Keratinocyte (primary cell): ENCODE data around the gene ERLEC1. TPM values are rescaled to one million over a fixed set of nuclear protein-coding genes. Genes with fewer than 3 reads are reported as not detected.

Experiments
- DNase-seq: peaks from one replicate; pipeline ENCODE4 v3.0.0-alpha.2; 2011; ENCODE audit warnings: low read depth, missing footprints, low spot score
- FAIRE-seq: peaks from 2 replicates; lab custom pipeline; 2011; peaks lifted over from hg19 to GRCh38; lab: Jason Lieb, UNC
- H2AFZ ChIP-seq: 2 replicates; pipeline ENCODE4 v1.6.0; 2012; ENCODE audit warnings: low read length, control low read depth, inconsistent platforms; ENCODE audit not compliant: control insufficient read depth
- H3K27ac ChIP-seq: 2 replicates; pipeline ENCODE4 v1.5.1; 2011; ENCODE audit warnings: low read length; ENCODE audit not compliant: control insufficient read depth, insufficient read depth
- H3K27me3 ChIP-seq: 3 replicates; pipeline ENCODE4 v1.6.0; 2011; ENCODE audit warnings: low read length; ENCODE audit not compliant: control insufficient read depth, insufficient read depth; ENCODE audit errors: extremely low read depth
- H3K36me3 ChIP-seq, 2 experiments: 2 replicates in 1 of 2; 3 replicates in 1 of 2; pipeline ENCODE4 v1.5.1; 2011; ENCODE audit warnings: low read length in 2 of 2, mild to moderate bottlenecking in 1 of 2; ENCODE audit not compliant: control insufficient read depth in 2 of 2, insufficient read depth in 2 of 2; ENCODE audit errors: extremely low read depth in 1 of 2
- H3K4me1 ChIP-seq: 3 replicates; pipeline ENCODE4 v1.5.1; 2011; ENCODE audit warnings: low read length; ENCODE audit not compliant: control insufficient read depth, insufficient read depth; ENCODE audit errors: extremely low read depth
- H3K4me2 ChIP-seq: 3 replicates; pipeline ENCODE4 v1.6.0; 2011; ENCODE audit warnings: low read depth, low read length; ENCODE audit not compliant: control insufficient read depth, insufficient read depth; ENCODE audit errors: extremely low read depth
- H3K4me3 ChIP-seq, 3 experiments: fragments of 200-600 bp in 1 of 3; sonication (generic) in 1 of 3; 2 replicates in 2 of 3; 3 replicates in 1 of 3; pipeline ENCODE4 v1.5.1; 2011 to 2016; ENCODE audit warnings: low read length in 3 of 3, mild to moderate bottlenecking in 3 of 3, control low read depth in 2 of 3, inconsistent platforms in 1 of 3, low read depth in 1 of 3, mixed read lengths in 1 of 3, mixed run types in 1 of 3, moderate library complexity in 1 of 3; ENCODE audit not compliant: control insufficient read depth in 2 of 3, insufficient read depth in 2 of 3; ENCODE audit errors: extremely low read depth in 1 of 3
- H3K79me2 ChIP-seq: 2 replicates; pipeline ENCODE4 v1.6.0; 2012; ENCODE audit warnings: low read length; ENCODE audit not compliant: control insufficient read depth, insufficient read depth
- H3K9ac ChIP-seq: 3 replicates; pipeline ENCODE4 v1.6.0; 2011; ENCODE audit warnings: low read length; ENCODE audit not compliant: control insufficient read depth, insufficient read depth; ENCODE audit errors: extremely low read depth
- H3K9me1 ChIP-seq: 3 replicates; pipeline ENCODE4 v1.6.0; 2011; ENCODE audit warnings: low read length; ENCODE audit not compliant: control insufficient read depth, insufficient read depth; ENCODE audit errors: extremely low read depth
- H3K9me3 ChIP-seq: 2 replicates; pipeline ENCODE4 v1.5.1; 2012; ENCODE audit warnings: low read depth, low read length; ENCODE audit not compliant: control insufficient read depth
- H4K20me1 ChIP-seq: 3 replicates; pipeline ENCODE4 v1.6.0; 2011; ENCODE audit warnings: low read length; ENCODE audit not compliant: control insufficient read depth, insufficient read depth; ENCODE audit errors: extremely low read depth
- EZH2 ChIP-seq: IDR thresholded peaks from one replicate; pipeline ENCODE4 v1.6.1; 2012; ENCODE audit warnings: inconsistent platforms, mild to moderate bottlenecking, low read length, moderate library complexity
- dilution Hi-C: fragments of 300-500 bp; cut with MboI; formaldehyde crosslinking; loops from one replicate; pipeline ENCODE4 v1.7.0; 2020; ENCODE audit warnings: low sequenced_read_pairs; ENCODE audit not compliant: extremely low pct_ligation_motif_present
- polyA plus RNA-seq, 5 experiments: library from polyadenylated mRNA; depleted of rRNA in 3 of 5; stranded (reverse) in 3 of 5; stranded (forward) in 1 of 5; unstranded in 1 of 5; fragments of >200 nt; gene quantifications; 1 replicate in 1 of 5; 2 replicates in 3 of 5; 3 replicates in 1 of 5; pipeline versions ENCODE4 v1.2.1 to v1.2.3, GENCODE V29; 2011 to 2012; ENCODE audit warnings: missing spikeins in 2 of 5, low read depth in 1 of 5, low replicate concordance in 1 of 5
- TF ChIP-seq, protein P1 (sequence below), 3 experiments: IDR thresholded peaks in 1 of 3; conservative IDR thresholded peaks in 1 of 3; optimal IDR thresholded peaks in 1 of 3; 2 replicates in 2 of 3; 3 replicates in 1 of 3; pipeline versions ENCODE3 to v1.5.1; 2011; ENCODE audit warnings: low read length in 3 of 3, mild to moderate bottlenecking in 3 of 3, moderate library complexity in 2 of 3, control low read depth in 1 of 3, inconsistent platforms in 1 of 3; ENCODE audit not compliant: insufficient read depth in 2 of 3; ENCODE audit errors: extremely low read depth in 1 of 3

The ERLEC1 gene
- polyA plus RNA-seq, 1 donor (not counting 4 experiments of a cell fraction or from before 2014, with no cell fraction given): 35.6 TPM

DNA sequence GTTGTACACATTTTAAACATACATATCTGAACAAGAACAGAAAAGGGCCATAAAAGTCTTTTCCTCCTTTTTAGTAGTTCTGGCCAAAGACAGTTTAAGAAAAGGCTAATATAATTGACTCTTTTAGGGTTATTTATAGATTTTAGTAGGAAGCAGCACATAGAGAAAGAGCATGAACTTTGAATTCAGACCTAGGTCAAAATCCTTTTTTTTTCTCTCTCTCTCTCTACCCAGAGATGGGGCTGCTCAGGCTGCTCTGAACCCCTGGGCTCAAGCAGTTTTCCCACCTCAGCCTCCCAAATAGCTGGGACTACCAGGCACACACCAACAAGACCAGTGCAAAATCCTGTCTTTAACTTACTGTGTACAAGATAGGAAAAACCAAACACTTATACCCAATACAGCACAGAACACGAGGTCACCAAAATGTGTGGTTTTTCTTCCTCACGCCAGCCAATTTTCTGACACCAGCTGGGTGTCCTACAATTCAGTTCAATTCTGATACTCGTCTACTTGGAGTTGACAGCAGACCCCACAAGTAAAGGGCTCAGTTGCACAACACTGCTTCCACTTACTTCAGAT is 32.1 kb downstream of the ERLEC1 start:
- H3K4me2 ChIP-seq: no peak overlapping the region
- TF ChIP-seq, protein P1, sequence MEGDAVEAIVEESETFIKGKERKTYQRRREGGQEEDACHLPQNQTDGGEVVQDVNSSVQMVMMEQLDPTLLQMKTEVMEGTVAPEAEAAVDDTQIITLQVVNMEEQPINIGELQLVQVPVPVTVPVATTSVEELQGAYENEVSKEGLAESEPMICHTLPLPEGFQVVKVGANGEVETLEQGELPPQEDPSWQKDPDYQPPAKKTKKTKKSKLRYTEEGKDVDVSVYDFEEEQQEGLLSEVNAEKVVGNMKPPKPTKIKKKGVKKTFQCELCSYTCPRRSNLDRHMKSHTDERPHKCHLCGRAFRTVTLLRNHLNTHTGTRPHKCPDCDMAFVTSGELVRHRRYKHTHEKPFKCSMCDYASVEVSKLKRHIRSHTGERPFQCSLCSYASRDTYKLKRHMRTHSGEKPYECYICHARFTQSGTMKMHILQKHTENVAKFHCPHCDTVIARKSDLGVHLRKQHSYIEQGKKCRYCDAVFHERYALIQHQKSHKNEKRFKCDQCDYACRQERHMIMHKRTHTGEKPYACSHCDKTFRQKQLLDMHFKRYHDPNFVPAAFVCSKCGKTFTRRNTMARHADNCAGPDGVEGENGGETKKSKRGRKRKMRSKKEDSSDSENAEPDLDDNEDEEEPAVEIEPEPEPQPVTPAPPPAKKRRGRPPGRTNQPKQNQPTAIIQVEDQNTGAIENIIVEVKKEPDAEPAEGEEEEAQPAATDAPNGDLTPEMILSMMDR (optimal IDR thresholded peaks at IDR 0.05 in 1 of 3, IDR thresholded peaks at IDR 0.05 in 1 of 3, conservative IDR thresholded peaks at IDR 0.05 in 1 of 3; ENCODE audit: extremely low read depth in 1 of 3, insufficient read depth in 2 of 3, low read length in 3 of 3): no peak
- no peak for TF ChIP-seq EZH2
- no peaks in the 10 kb centered on the region for H3K9me3 ChIP-seq
- no peak overlapping the region for H3K27ac ChIP-seq
- H4K20me1 ChIP-seq: no peaks in the 10 kb centered on the region
- H3K79me2 ChIP-seq: no peaks in the 10 kb centered on the region
- FAIRE-seq: no peak
- no peaks in the 10 kb centered on the region for H3K9me1 ChIP-seq
- peaks cover 0 to 7% of the 10 kb centered on the region in 2 experiments for H3K36me3 ChIP-seq
- no peak for DNase-seq
- H3K27me3 ChIP-seq: no peaks in the 10 kb centered on the region
- no peak overlapping the region for H2AFZ ChIP-seq
- no peaks in the 10 kb centered on the region for H3K4me1 ChIP-seq
- no peak overlapping the region for H3K4me3 ChIP-seq
- no peak overlapping the region for H3K9ac ChIP-seq
- dilution Hi-C loops: no loop called here

DNA sequence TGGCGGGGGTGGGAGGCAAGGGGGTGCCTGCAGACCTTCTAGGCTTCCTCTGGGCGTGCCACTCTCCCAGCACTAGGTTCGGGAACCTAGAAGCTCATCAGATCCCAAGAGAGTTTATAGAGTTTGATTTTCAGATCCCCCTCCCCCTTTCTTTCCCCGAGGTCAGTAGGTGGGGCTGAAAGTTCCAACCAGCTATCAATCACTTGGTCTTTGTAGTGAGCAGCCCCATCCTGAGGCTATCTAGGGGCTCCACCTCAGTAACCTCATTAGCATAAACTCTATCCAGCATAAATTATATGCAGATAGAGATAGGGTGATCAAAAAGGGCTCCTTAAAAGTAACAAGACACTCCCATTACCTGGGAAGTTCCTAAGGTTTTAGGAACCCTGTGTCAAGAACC is 32.8 kb downstream of the ERLEC1 start:
- no peak overlapping the region for H3K4me2 ChIP-seq
- H3K9me3 ChIP-seq: no peaks in the 10 kb centered on the region
- no peak overlapping the region for H3K9ac ChIP-seq
- TF ChIP-seq, protein P1 (optimal IDR thresholded peaks at IDR 0.05 in 1 of 3, IDR thresholded peaks at IDR 0.05 in 1 of 3, conservative IDR thresholded peaks at IDR 0.05 in 1 of 3; ENCODE audit: extremely low read depth in 1 of 3, insufficient read depth in 2 of 3, low read length in 3 of 3): no peak
- no peak for TF ChIP-seq EZH2
- dilution Hi-C loops: no loop called here
- no peak overlapping the region for H2AFZ ChIP-seq
- DNase-seq: no peak
- H3K9me1 ChIP-seq: no peaks in the 10 kb centered on the region
- no peaks in the 10 kb centered on the region for H3K79me2 ChIP-seq
- no peaks in the 10 kb centered on the region for H3K4me1 ChIP-seq
- no peak overlapping the region for H3K27ac ChIP-seq
- H3K27me3 ChIP-seq: no peaks in the 10 kb centered on the region
- H4K20me1 ChIP-seq: no peaks in the 10 kb centered on the region
- FAIRE-seq: no peak
- no peak overlapping the region for H3K4me3 ChIP-seq
- H3K36me3 ChIP-seq: peaks cover 0 to 7% of the 10 kb centered on the region in 2 experiments
